Fibroblast of pulmonary artery (primary cell): ENCODE measurements around the gene CNOT1.
A peak's percentile ranks its signal among the peaks of the same experiment; 100 is the strongest.
"Not testable (repeated sequence)": the region's sequence is repeated elsewhere in the genome, so short reads cannot be mapped to it uniquely, and the experiment has no call there.

Experiments used
- DNase-seq: peaks from one replicate; pipeline ENCODE4 v3.0.0-alpha.2; 2010; ENCODE audit warnings: low read depth
- H3K4me3 ChIP-seq: replicated peaks from 2 replicates; pipeline ENCODE4 v1.5.1; 2011; ENCODE audit warnings: low read depth, mild to moderate bottlenecking, control low read depth, low read length, moderate library complexity
- CTCF ChIP-seq: IDR thresholded peaks from 2 replicates; pipeline ENCODE4 v1.5.1; 2011; ENCODE audit warnings: mild to moderate bottlenecking, control low read depth, low read length, inconsistent platforms; ENCODE audit errors: missing control alignments

The CNOT1 gene

DNA sequence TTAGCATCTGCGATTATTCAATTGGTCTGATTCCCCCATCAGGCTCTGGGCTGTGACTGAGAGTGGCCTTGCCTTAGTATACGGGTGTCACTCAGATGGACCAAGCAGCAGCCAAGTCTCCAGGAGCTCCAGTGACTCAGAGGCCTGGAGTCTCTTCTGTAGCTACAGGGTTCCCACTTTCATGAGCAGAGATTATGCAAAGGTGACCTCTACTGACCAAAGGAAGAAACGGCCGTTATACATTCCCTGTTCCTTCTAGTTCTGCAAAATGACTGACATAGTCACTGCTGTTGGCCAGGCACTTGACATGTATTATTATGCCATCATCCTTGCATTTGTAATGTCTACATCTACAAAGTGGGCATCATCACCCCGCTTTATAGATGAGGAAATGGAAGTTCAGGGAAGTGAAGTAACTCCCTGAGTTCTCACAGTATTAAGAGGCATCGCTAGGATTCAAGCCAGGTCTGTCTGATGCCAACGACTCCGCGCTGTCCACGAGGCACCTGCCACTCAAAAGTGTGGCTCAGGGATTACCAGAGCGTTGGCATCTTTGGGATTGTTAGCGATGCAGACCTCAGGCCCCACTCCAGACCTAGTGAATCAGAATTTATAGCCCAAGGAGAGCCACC lies 31.7 kb upstream of the CNOT1 start:
- peak; percentile 89 for DNase-seq

DNA sequence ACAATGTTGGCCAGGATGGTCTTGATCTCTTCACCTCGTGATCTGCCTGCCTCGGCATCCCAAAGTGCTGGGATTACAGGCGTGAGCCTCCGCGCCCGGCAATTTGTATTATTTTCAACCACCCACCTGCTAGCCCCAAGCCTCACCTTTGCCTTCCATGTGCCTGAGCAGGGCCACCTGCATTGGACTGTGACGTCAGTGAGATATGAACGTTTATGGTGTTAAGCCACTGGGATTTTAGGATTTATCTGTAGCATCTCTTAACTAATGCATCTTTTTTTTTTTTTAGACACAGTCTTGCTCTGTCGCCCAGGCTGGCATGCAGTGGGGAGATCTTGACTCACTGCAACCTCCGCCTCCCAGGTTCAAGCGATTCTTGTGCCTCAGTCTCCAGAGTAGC lies 30.3 kb upstream of the CNOT1 start:
- DNase-seq, H3K4me3 ChIP-seq: not testable (repeated sequence)

More for the DNA sequence above, 31.7 kb upstream of the CNOT1 start:
- H3K4me3 ChIP-seq, result no peak overlapping the region
- TF ChIP-seq CTCF, result peak; percentile 76

GRCh38 chr16:58658796-58659211 lies 29.2 kb upstream of the CNOT1 start:
- H3K4me3 ChIP-seq, result no peak overlapping the region
- no peak for TF ChIP-seq CTCF
- no peak for DNase-seq

- no peak for TF ChIP-seq CTCF
- no peak overlapping the region for H3K4me3 ChIP-seq
- DNase-seq, result no peak
These were observed 27.3 kb upstream of the CNOT1 start for GRCh38 chr16:58656899-58657298.

GRCh38 chr16:58655215-58655596 lies 25.6 kb upstream of the CNOT1 start:
- no peak for TF ChIP-seq CTCF
- no peak overlapping the region for H3K4me3 ChIP-seq
- DNase-seq, result no peak

DNA sequence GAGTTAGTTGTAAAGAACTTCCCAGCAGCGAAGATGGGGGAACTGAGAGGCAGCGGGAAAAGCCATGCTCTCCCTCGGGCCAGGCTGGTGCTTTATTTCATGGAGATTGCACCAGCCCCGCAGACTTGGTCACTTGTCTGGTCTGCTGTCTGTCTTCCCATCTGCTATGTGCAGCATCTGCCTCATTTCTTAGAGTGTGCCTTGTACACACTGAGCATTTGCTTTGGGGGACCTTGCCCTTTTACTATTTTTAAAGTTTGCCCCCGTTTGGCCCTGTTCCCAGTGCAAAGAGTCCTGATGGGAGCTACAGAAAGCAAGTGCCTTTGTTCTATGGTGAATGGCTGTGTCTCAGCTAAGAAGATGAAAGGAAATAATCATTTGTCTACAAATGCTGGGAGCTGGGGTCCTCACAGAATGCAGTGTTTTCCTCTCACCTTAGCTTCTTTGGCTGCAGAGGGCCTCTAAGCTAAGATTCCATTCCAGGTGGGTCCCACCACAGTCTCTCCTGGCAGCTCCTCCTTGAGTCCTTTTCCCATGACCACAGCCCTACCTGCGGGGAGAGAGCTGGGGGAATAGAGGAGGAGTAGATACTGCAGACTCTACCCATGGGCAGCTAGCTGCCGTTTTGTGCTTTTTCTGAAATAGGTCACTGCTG lies 25.1 kb upstream of the CNOT1 start:
- DNase-seq, result no peak
- no peak for TF ChIP-seq CTCF
- H3K4me3 ChIP-seq, result no peak overlapping the region

DNA sequence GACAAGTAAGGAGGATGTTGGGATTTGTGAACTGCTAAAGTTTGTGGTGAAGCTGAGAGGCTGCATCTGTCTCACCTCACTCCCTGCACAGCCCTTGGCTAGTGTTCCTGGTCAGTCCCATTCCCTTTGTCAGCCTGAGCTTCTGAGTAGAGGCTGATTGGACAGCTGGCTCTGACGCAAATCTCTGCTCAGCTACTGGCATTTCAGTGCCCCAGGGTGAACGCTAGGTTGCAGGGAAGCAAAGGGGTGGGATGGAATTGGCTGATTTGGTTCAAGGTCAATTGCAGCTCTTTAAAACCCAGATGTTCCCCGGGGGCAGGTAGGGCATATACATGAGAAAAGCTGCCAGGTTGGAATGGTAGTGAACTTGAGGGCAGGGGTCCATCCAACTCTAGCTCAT lies 23.1 kb upstream of the CNOT1 start:
- H3K4me3 ChIP-seq, result no peak overlapping the region
- peak; percentile 45 for DNase-seq
- TF ChIP-seq CTCF, result no peak
